A673 (cell line): ENCODE data around the gene KRTAP4-16. TPM values are rescaled to one million over a fixed set of nuclear protein-coding genes. Genes with fewer than 3 reads are reported as not detected.

ENCODE experiments used
- BruUV-seq: library from RNA; stranded (reverse); fragments of 400-500 nt; replicated peaks from 2 replicates; lab custom pipeline; 2021; lab: Mats Ljungman, UMichigan
- CTCF ChIA-PET: fragments of 300-600 bp; sonication (Branson Sonifier 250); formaldehyde crosslinking; loops from one replicate; lab custom pipeline; 2022; ENCODE audit warnings: antibody characterized with exemption; lab: Charles Lee
- POLR2A ChIA-PET: fragments of 300-600 bp; sonication (Branson Sonifier 250); formaldehyde crosslinking; loops from one replicate; lab custom pipeline; 2022; ENCODE audit warnings: antibody characterized with exemption; ENCODE audit not compliant: low non-redundant PET; lab: Charles Lee
- DNase-seq: peaks from one replicate; pipeline ENCODE4 v3.0.0-alpha.2; 2015; ENCODE audit warnings: low spot score
- H3K27ac ChIP-seq: fragments of 200-600 bp; sonication (generic); 2 replicates; pipeline ENCODE4 v1.5.1; 2016; ENCODE audit warnings: mixed run types, low read depth, mild to moderate bottlenecking, mixed read lengths, antibody characterized with exemption, low read length; ENCODE audit not compliant: poor library complexity, severe bottlenecking
- H3K27me3 ChIP-seq: fragments of 200-600 bp; sonication (generic); replicated peaks from 2 replicates; pipeline ENCODE4 v1.6.1; 2017; ENCODE audit warnings: mixed run types, low read depth, mild to moderate bottlenecking, mixed read lengths, antibody characterized with exemption, low read length; ENCODE audit not compliant: insufficient read depth, poor library complexity
- H3K36me3 ChIP-seq: fragments of 200-600 bp; sonication (generic); 2 replicates; pipeline ENCODE4 v1.6.1; 2016; ENCODE audit warnings: mixed run types, mild to moderate bottlenecking, mixed read lengths, antibody characterized with exemption, low read length; ENCODE audit not compliant: insufficient read depth, poor library complexity, severe bottlenecking
- H3K4me1 ChIP-seq: fragments of 200-600 bp; sonication (generic); 2 replicates; pipeline ENCODE4 v1.6.1; 2017; ENCODE audit warnings: mixed run types, mild to moderate bottlenecking, mixed read lengths, antibody characterized with exemption, low read length; ENCODE audit not compliant: insufficient read depth, poor library complexity, severe bottlenecking
- H3K4me3 ChIP-seq: fragments of 200-600 bp; sonication (generic); 2 replicates; pipeline ENCODE4 v1.5.1; 2016; ENCODE audit warnings: low read depth, mixed run types, mild to moderate bottlenecking, mixed read lengths, low read length; ENCODE audit not compliant: poor library complexity, severe bottlenecking
- H3K9me3 ChIP-seq: fragments of 200-600 bp; sonication (generic); 2 replicates; pipeline ENCODE4 v1.6.1; 2016; ENCODE audit warnings: mixed run types, low read depth, mild to moderate bottlenecking, mixed read lengths, antibody characterized with exemption, low read length; ENCODE audit not compliant: poor library complexity, severe bottlenecking
- CTCF ChIP-seq: fragments of 300-800, 200-600 bp; sonication (generic); conservative IDR thresholded peaks from 2 replicates; pipeline ENCODE4 v1.5.1; 2017; ENCODE audit warnings: low read depth, mild to moderate bottlenecking, antibody characterized with exemption, low read length, moderate library complexity, mixed read lengths
- EZH2 ChIP-seq: fragments of 200-600 bp; sonication (generic); IDR thresholded peaks from 2 replicates; pipeline ENCODE4 v1.6.1; 2017; ENCODE audit warnings: borderline replicate concordance, low read depth, mild to moderate bottlenecking, mixed read lengths, antibody characterized with exemption, low read length; ENCODE audit not compliant: poor library complexity, severe bottlenecking
- intact Hi-C: fragments of 100-400 bp; cut with micrococcal nuclease; formaldehyde crosslinking; loops from one replicate; pipeline ENCODE4 v1.10.0; 2022; ENCODE audit not compliant: unreplicated experiment
- total RNA-seq: library from RNA; stranded (reverse); gene quantifications from 2 replicates; pipeline ENCODE4 v1.2.3, GENCODE V29; 2021

The KRTAP4-16 gene
- total RNA-seq, 1 experiment from 2014 or later, result not detected

DNA sequence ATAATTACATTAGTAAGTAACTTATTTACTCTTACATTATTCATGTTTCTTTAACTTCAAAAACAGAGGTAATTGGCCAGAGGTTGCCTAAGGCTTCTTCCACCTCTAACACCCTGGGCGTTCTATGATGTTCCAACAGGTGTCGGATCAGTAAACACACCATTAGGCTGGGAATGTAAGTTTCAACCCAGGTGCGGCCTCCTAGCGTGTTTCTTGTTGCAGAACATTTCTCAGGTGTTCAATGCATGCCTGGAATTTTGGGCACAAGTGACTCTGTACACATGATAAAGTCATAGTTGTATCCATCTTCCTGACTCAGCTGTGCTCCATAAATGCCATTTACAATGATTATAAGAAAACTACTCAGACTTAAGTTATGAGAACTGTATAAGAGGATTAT lies 48.0 kb downstream of the KRTAP4-16 start:
- TF ChIP-seq EZH2, result no peak
- no peak for TF ChIP-seq CTCF
- Histone ChIP-seq H3K9me3 (no peaks in the 10 kb centered on the region), H3K4me3 (no peak overlapping the region), H3K4me1 (no peaks in the 10 kb centered on the region), H3K36me3 (no peaks in the 10 kb centered on the region), H3K27me3 (no peaks in the 10 kb centered on the region), H3K27ac (no peak overlapping the region)
- CTCF ChIA-PET, result no interaction called here
- POLR2A ChIA-PET, result no interaction called here
- no TSS peak for BruUV-seq
- intact Hi-C loops, result no loop called here
- DNase-seq, result no peak

- TF ChIP-seq EZH2 (no peak), CTCF (no peak)
- BruUV-seq, result no TSS peak
- intact Hi-C loops, result no loop called here
- Histone ChIP-seq H3K36me3 (no peaks in the 10 kb centered on the region), H3K4me3 (no peak overlapping the region), H3K27ac (no peak overlapping the region), H3K27me3 (no peaks in the 10 kb centered on the region), H3K4me1 (no peaks in the 10 kb centered on the region), H3K9me3 (no peaks in the 10 kb centered on the region)
- ChIA-PET CTCF (no interaction called here), POLR2A (no interaction called here)
- no peak for DNase-seq
Measured at GRCh38 chr17:41052566-41052965, 49.4 kb downstream of the KRTAP4-16 start.

Other genes starting within 250 kb of the KRTAP4-16 start
- not detected in 2 replicates for gene KRT12, start 235.0 kb downstream of the KRTAP4-16 start, total RNA-seq
- gene KRT20, start 217.0 kb downstream of the KRTAP4-16 start, total RNA-seq, result not detected in 2 replicates
- not detected in 2 replicates for gene KRT23, start 164.6 kb downstream of the KRTAP4-16 start, total RNA-seq
- not detected in 2 replicates for gene KRT39, start 135.3 kb downstream of the KRTAP4-16 start, total RNA-seq
- 0.98 and 1.1 TPM in 2 replicates for gene KRT40, start 117.9 kb downstream of the KRTAP4-16 start, total RNA-seq
- gene KRTAP3-3, start 108.0 kb downstream of the KRTAP4-16 start, total RNA-seq, result not detected in 2 replicates
- gene KRTAP3-2, start 102.3 kb downstream of the KRTAP4-16 start, total RNA-seq, result not detected in 2 replicates
- not detected in 2 replicates for gene KRTAP3-1, start 93.1 kb downstream of the KRTAP4-16 start, total RNA-seq
- not detected in 2 replicates for gene KRTAP1-5, start 75.0 kb downstream of the KRTAP4-16 start, total RNA-seq
- gene KRTAP1-4, start 72.0 kb downstream of the KRTAP4-16 start, total RNA-seq, result not detected in 2 replicates
- not detected in 2 replicates for gene KRTAP1-3, start 67.3 kb downstream of the KRTAP4-16 start, total RNA-seq
- not detected in 2 replicates for gene KRTAP1-1, start 60.8 kb downstream of the KRTAP4-16 start, total RNA-seq
- gene KRTAP2-1, start 54.9 kb downstream of the KRTAP4-16 start, total RNA-seq, result not detected in 2 replicates
- gene KRTAP2-2, start 47.0 kb downstream of the KRTAP4-16 start, total RNA-seq, result not detected in 2 replicates
- gene KRTAP2-3, start 42.1 kb downstream of the KRTAP4-16 start, total RNA-seq, result not detected in 2 replicates
- gene KRTAP2-4, start 36.3 kb downstream of the KRTAP4-16 start, total RNA-seq, result not detected in 2 replicates
- gene KRTAP4-7, start 18.1 kb downstream of the KRTAP4-16 start, total RNA-seq, result not detected in 2 replicates
- gene KRTAP4-8, start 4.1 kb downstream of the KRTAP4-16 start, total RNA-seq, result not detected in 2 replicates
- 1.0 and 1.2 TPM in 2 replicates for gene KRTAP4-9, start 3.2 kb upstream of the KRTAP4-16 start, total RNA-seq
- not detected in 2 replicates for gene KRTAP4-11, start 16.2 kb upstream of the KRTAP4-16 start, total RNA-seq
- not detected in 2 replicates for gene KRTAP4-12, start 22.0 kb upstream of the KRTAP4-16 start, total RNA-seq
- not detected in 2 replicates for gene KRTAP4-6, start 38.3 kb upstream of the KRTAP4-16 start, total RNA-seq
- gene KRTAP4-5, start 47.6 kb upstream of the KRTAP4-16 start, total RNA-seq, result not detected in 2 replicates
- not detected in 2 replicates for gene KRTAP4-4, start 58.5 kb upstream of the KRTAP4-16 start, total RNA-seq
- not detected in 2 replicates for gene KRTAP4-3, start 66.0 kb upstream of the KRTAP4-16 start, total RNA-seq
- gene KRTAP4-2, start 76.0 kb upstream of the KRTAP4-16 start, total RNA-seq, result not detected in 2 replicates
- not detected in 2 replicates for gene KRTAP4-1, start 82.7 kb upstream of the KRTAP4-16 start, total RNA-seq
- not detected in 2 replicates for gene KRTAP9-1, start 87.7 kb upstream of the KRTAP4-16 start, total RNA-seq
- not detected in 2 replicates for gene KRTAP9-2, start 124.4 kb upstream of the KRTAP4-16 start, total RNA-seq
- not detected in 2 replicates for gene KRTAP9-3, start 130.2 kb upstream of the KRTAP4-16 start, total RNA-seq
- gene KRTAP9-8, start 135.8 kb upstream of the KRTAP4-16 start, total RNA-seq, result not detected in 2 replicates
- gene KRTAP9-4, start 147.5 kb upstream of the KRTAP4-16 start, total RNA-seq, result not detected in 2 replicates
- gene KRTAP9-9, start 153.2 kb upstream of the KRTAP4-16 start, total RNA-seq, result not detected in 2 replicates
- gene KRTAP9-6, start 163.2 kb upstream of the KRTAP4-16 start, total RNA-seq, result not detected in 2 replicates
- gene KRTAP9-7, start 173.5 kb upstream of the KRTAP4-16 start, total RNA-seq, result not detected in 2 replicates
- gene KRTAP29-1, start 200.6 kb upstream of the KRTAP4-16 start, total RNA-seq, result not detected in 2 replicates
- gene KRTAP16-1, start 207.1 kb upstream of the KRTAP4-16 start, total RNA-seq, result not detected in 2 replicates
- not detected in 2 replicates for gene KRTAP17-1, start 213.5 kb upstream of the KRTAP4-16 start, total RNA-seq
- gene KRT33A, start 248.6 kb upstream of the KRTAP4-16 start, total RNA-seq, result not detected in 2 replicates